Naive thymus-derived CD8-positive, alpha-beta T cell (primary cell): Measurements from ENCODE around the gene POLDIP3. TPM values are rescaled to one million over a fixed set of nuclear protein-coding genes. Genes with fewer than 3 reads are reported as not detected.
"Not testable (repeated sequence)": the region's sequence is repeated elsewhere in the genome, so short reads cannot be mapped to it uniquely, and the experiment has no call there.

Experiments
- ATAC-seq, 2 donors: fragments of 150-1000 bp; cut with Tn5 transposase in 1 of 2; sonication (Bioruptor Pico), chemical (Tn5 transposase) in 1 of 2; 1 replicate in 1 of 2; 2 replicates in 1 of 2; pipeline ENCODE4 v1.10.0; 2021; ENCODE audit warnings: mild to moderate bottlenecking in 2 of 2, moderate library complexity in 2 of 2
- POLR2A ChIA-PET: fragments of 350-600 bp; sonication (Branson Sonifier 250); formaldehyde crosslinking; loops from one replicate; lab custom pipeline; 2021; ENCODE audit warnings: antibody characterized with exemption; lab: Charles Lee
- DNase-seq, 10 donors: peaks; one replicate each; pipeline versions ENCODE4 v3.0.0 to v3.0.0-alpha.2; 2020 to 2022
- H3K27ac Mint-ChIP-seq, 10 donors: one replicate each; pipeline ENCODE4 v1.8.0; 2020 to 2022; ENCODE audit warnings: mild to moderate bottlenecking in 10 of 10, mixed read lengths in 10 of 10, moderate library complexity in 4 of 10, inconsistent platforms in 1 of 10
- H3K27me3 Mint-ChIP-seq, 5 donors: one replicate each; pipeline ENCODE4 v1.8.0; 2021 to 2022; ENCODE audit warnings: mixed read lengths in 5 of 5
- H3K36me3 Mint-ChIP-seq, 3 donors: one replicate each; pipeline ENCODE4 v1.8.0; 2020 to 2022; ENCODE audit warnings: mixed read lengths in 3 of 3, mild to moderate bottlenecking in 2 of 3, inconsistent platforms in 1 of 3
- H3K4me1 Mint-ChIP-seq, 4 donors: one replicate each; pipeline ENCODE4 v1.8.0; 2021 to 2022; ENCODE audit warnings: mixed read lengths in 4 of 4
- H3K4me3 Mint-ChIP-seq, 10 donors: one replicate each; pipeline ENCODE4 v1.8.0; 2020 to 2022; ENCODE audit warnings: mild to moderate bottlenecking in 10 of 10, mixed read lengths in 10 of 10, moderate library complexity in 6 of 10, inconsistent platforms in 1 of 10
- H3K9me3 Mint-ChIP-seq, 9 donors: one replicate each; pipeline ENCODE4 v1.8.0; 2020 to 2022; ENCODE audit warnings: mixed read lengths in 9 of 9, mild to moderate bottlenecking in 3 of 9, inconsistent platforms in 1 of 9, moderate library complexity in 1 of 9
- polyA plus RNA-seq, 3 donors: library from polyadenylated mRNA; unstranded; fragments of 300-500 nt; fragmentation: Illumina TruSeq; gene quantifications; one replicate each; pipeline ENCODE4 v1.2.3, GENCODE V29; 2021
- total RNA-seq, 8 experiments: library from RNA in 2 of 8; stranded (reverse) in 2 of 8; gene quantifications; one replicate each; pipeline ENCODE4 v1.2.3 and lab custom pipeline; 2021 to 2026

Gene POLDIP3
- total and polyA plus RNA-seq, 5 experiments from 2014 or later: 60.7 to 93.6 (median 81.1) TPM

- peak overlapping the region in 1 of 10 donors; percentile 55 for H3K27ac Mint-ChIP-seq
- no peak for DNase-seq
- no peak overlapping the region for H3K4me3 Mint-ChIP-seq
- peaks cover 5 to 12% (median 7%) of the 10 kb centered on the region in 4 donors for H3K4me1 Mint-ChIP-seq
- POLR2A ChIA-PET: no interaction called here
- no peak for ATAC-seq
- H3K9me3 Mint-ChIP-seq: no peaks in the 10 kb centered on the region
- no peaks in the 10 kb centered on the region for H3K36me3 Mint-ChIP-seq
- H3K27me3 Mint-ChIP-seq: no peaks in the 10 kb centered on the region
Observed at GRCh38 chr22:42561856-42562255, 52.8 kb downstream of the POLDIP3 start.

DNA sequence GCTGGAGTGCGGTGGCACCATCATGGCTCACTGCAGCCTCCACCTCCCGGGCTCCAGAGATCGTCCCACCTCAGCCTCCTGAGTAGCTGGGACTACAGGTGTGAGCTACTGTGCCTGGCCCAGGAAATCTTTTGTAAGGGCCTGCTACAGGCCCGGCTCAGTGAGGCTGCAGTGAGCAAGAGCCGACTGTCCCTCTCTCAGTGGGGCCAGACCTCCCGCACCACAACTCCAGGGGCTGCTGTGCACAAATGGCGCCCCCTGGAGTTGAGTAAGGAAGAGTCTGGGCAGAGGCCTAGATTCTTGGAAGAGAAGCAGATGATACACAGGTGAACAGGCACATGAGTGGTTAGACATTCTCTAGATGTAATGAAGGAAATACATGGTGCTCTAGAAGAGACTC lies 53.9 kb downstream of the POLDIP3 start:
- H3K4me1 Mint-ChIP-seq: peaks cover 5 to 12% (median 7%) of the 10 kb centered on the region in 4 donors
- peak overlapping the region in 3 of 10 donors; percentile 20 to 45 (median 29) for H3K27ac Mint-ChIP-seq
- POLR2A ChIA-PET: no interaction called here
- DNase-seq: no peak
- no peak overlapping the region for H3K4me3 Mint-ChIP-seq
- H3K9me3 Mint-ChIP-seq: no peaks in the 10 kb centered on the region
- no peaks in the 10 kb centered on the region for H3K36me3 Mint-ChIP-seq
- H3K27me3 Mint-ChIP-seq: no peaks in the 10 kb centered on the region
- peak in 1 of 2 donors; percentile 36 for ATAC-seq

GRCh38 chr22:42560381-42560780 lies 54.3 kb downstream of the POLDIP3 start:
- H3K36me3 Mint-ChIP-seq: no peaks in the 10 kb centered on the region
- ATAC-seq: no peak
- H3K4me3 Mint-ChIP-seq: no peak overlapping the region
- H3K9me3 Mint-ChIP-seq: no peaks in the 10 kb centered on the region
- H3K4me1 Mint-ChIP-seq: peaks cover 5 to 12% (median 7%) of the 10 kb centered on the region in 4 donors
- DNase-seq: no peak
- POLR2A ChIA-PET: no interaction called here
- H3K27me3 Mint-ChIP-seq: no peaks in the 10 kb centered on the region
- peak overlapping the region in 1 of 10 donors; percentile 45 for H3K27ac Mint-ChIP-seq

DNA sequence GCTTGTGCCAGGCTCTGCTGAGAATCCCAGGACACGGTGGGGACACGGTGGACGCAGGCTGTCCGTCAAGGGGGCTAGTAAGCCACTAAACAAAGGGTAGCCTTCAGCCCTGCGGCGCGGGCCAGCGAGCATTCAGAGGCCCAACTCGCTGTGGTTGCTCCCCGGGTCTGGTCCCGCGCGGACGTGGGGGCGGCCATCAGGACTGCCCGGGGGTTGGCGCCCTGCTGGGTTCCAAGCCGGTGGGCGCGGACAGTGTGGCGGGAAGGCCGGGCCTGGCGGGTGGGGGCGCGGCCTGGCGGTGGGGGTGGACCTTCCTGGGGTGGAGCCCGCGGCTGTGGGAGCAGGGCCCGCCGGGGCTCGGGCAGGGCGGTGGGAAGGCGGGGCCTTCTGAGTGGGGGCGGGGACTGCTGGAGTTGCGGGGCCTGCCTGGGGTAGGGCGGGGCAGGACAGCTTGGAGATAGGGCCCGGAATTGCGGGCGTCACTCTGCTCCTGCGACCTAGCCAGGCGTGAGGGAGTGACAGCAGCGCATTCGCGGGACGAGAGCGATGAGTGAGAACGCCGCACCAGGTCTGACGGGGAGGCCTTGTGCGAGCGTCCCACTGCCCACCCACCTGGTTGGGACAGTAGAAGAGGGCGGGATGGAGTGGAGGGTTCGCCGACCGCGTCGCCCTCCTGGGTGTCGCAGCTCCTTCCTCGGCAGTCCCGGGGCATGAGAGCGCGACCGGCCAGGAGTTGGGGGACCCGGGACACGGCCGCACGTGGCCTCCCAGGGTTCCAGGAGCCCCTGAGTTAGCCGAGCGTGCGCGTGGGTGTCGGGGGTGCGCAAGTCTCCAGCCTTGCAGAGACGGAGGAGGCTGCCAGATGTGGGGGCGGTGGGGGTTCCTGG lies 61.0 kb downstream of the POLDIP3 start, which contains the start of gene SERHL2:
Gene SERHL2 (plus strand): TSS at position 482 of the 887 bp plus-strand sequence. CDS start 65 bp downstream, at position 547.
- Mint-ChIP-seq H3K9me3 (no peaks in the 10 kb centered on the region), H3K4me3 (peak within 1 kb of the TSS; percentile 79 to 90 (median 84)), H3K4me1 (peaks cover 4 to 36% (median 15%) of the 10 kb centered on the region in 4 donors), H3K27ac (peak within 1 kb of the TSS in 9 of 10 donors; percentile 25 to 90 (median 62)), H3K27me3 (no peaks in the 10 kb centered on the region), H3K36me3 (no peaks in the 10 kb centered on the region)
- ATAC-seq: peak; percentile 96 to 97
- peak; percentile 75 to 92 (median 83) for DNase-seq
- POLR2A ChIA-PET: interaction anchor here (0.6 kb wide), 1 partner anchor 9 kb away, joined by 3 read pairs; no protein-coding TSS in a partner anchor

DNA sequence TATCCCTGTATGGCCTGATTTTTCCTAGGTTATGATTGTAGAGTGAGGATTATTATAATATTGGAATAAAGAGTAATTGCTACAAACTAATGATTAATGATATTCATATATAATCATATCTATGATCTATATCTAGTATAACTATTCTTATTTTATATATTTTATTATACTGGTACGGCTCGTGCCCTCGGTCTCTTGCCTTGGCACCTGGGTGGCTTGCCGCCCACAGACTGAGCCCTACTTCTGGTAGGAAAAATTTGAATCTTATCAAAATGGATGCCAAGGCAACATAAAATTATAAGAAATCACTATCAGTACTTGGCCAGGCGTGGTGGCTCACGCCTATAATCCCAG lies 62.4 kb downstream of the POLDIP3 start:
- H3K4me3 Mint-ChIP-seq: peak overlapping the region; percentile 52 to 88 (median 74)
- H3K4me1 Mint-ChIP-seq: peaks cover 4 to 36% (median 15%) of the 10 kb centered on the region in 4 donors
- peak overlapping the region in 4 of 10 donors; percentile 62 to 86 (median 82) for H3K27ac Mint-ChIP-seq
- H3K9me3 Mint-ChIP-seq, H3K36me3 Mint-ChIP-seq, ATAC-seq, DNase-seq, H3K27me3 Mint-ChIP-seq: not testable (repeated sequence)
- POLR2A ChIA-PET: interaction anchor here (0.6 kb wide), 1 partner anchor 598 kb away, joined by 4 read pairs; no protein-coding TSS in a partner anchor

DNA sequence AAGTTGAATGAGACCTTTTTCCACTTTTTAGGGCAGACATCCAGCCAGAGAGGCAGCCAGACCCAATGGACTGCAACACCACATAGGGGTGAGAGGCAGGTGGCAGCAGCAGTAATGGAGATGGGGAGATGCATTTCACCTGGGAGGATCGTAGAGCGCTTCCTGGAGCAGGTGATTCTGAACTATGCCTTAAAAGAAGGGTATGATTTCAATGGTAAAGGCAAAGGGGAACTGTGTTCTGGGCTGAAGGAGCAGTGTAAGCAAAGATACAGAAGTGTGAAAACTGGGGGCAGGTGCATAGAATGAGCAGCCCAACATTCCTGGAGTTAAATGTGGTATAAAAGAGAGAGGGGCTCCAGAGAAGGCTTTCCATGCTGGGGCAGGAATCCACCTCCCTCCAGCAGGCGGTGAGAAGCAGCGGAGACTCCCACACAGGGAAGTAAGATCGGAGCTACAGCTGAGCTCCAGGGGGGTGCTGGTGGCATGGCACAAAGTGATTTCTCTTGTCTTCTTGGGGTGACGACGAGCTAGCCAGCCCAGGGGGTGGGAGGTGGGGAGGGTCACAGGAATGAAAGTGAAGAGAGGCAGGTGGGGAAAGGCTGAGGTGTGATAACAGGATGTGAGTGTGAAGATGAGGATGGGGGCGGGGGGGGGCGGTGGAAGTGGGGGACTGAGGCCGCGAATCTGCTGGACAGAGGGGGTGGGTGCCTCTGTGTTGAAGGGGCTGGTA lies 65.2 kb downstream of the POLDIP3 start:
- no peak overlapping the region for H3K4me3 Mint-ChIP-seq
- H3K36me3 Mint-ChIP-seq: no peaks in the 10 kb centered on the region
- no peaks in the 10 kb centered on the region for H3K9me3 Mint-ChIP-seq
- DNase-seq: no peak
- POLR2A ChIA-PET: no interaction called here
- H3K27me3 Mint-ChIP-seq: no peaks in the 10 kb centered on the region
- H3K4me1 Mint-ChIP-seq: peaks cover 4 to 36% (median 15%) of the 10 kb centered on the region in 4 donors
- peak overlapping the region in 1 of 10 donors; percentile 86 for H3K27ac Mint-ChIP-seq
- ATAC-seq: no peak

DNA sequence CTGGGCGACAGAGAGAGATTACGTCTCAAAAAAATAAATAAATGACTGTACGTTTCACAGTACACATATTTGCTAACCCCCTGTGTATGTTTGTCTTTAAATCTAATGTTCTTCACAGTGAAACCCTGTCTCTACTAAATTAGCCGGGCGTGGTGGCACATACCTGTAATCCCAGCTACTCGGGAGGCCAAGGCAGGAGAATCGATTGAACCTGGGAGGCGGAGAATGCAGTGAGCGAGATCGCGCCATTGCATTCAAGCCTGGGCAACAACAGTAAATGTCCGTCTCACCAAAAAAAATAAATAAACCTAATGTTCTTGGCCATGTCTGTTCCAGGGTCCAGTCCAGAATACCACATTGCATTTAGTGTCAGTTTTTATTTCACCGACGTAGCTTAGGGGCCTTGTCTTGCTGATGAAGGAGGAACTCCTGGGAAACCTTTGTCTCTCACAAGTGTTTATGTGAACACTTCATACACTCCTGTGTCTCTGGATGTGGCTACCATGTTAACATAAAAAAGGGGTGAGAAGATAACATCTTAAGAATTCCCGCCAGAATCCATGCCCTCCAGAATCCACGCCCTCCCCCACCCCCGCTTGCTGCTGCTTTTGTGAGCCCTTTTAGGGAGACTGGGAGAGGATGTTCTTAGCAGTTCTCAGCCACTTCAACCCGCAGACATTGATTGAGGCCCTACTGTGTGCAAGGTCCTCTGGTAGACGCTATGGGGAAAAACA lies 65.9 kb downstream of the POLDIP3 start:
- Mint-ChIP-seq H3K4me3 (no peak overlapping the region), H3K9me3 (no peaks in the 10 kb centered on the region), H3K4me1 (peaks cover 4 to 33% (median 11%) of the 10 kb centered on the region in 4 donors), H3K27ac (peak overlapping the region in 1 of 10 donors; percentile 60), H3K36me3 (no peaks in the 10 kb centered on the region), H3K27me3 (no peaks in the 10 kb centered on the region)
- POLR2A ChIA-PET: no interaction called here
- ATAC-seq: no peak
- DNase-seq: no peak

GRCh38 chr22:42548126-42548525 lies 66.6 kb downstream of the POLDIP3 start:
- POLR2A ChIA-PET: interaction anchor here (0.6 kb wide), 1 partner anchor 68 kb away, joined by 3 read pairs; no protein-coding TSS in a partner anchor
- H3K27me3 Mint-ChIP-seq, DNase-seq, H3K27ac Mint-ChIP-seq, H3K36me3 Mint-ChIP-seq, H3K4me3 Mint-ChIP-seq, H3K9me3 Mint-ChIP-seq, ATAC-seq: not testable (repeated sequence)
- peaks cover 4 to 32% (median 8%) of the 10 kb centered on the region in 4 donors for H3K4me1 Mint-ChIP-seq

DNA sequence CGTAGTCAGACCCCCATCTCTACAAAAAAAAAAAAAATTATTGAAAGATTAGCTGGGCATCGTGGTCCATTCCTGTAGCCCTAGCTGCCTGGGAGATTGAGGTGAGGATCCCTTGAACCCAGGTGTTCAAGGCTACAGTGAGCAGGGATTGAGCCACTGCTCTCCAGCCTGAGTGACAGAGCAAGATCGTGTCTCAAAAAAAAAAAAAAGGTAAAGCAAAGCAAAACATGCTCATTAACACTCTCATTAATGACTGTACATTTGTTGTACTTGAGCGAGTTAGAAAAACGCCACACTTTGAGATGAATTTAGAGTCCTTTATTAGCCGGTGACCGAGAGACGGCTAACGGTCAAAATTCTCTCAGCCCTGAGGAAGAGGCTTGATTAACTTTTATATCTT lies 67.1 kb downstream of the POLDIP3 start:
- Mint-ChIP-seq H3K4me1 (peaks cover 4 to 28% (median 7%) of the 10 kb centered on the region in 4 donors), H3K27me3 (no peaks in the 10 kb centered on the region), H3K4me3 (no peak overlapping the region), H3K36me3 (no peaks in the 10 kb centered on the region), H3K9me3 (no peaks in the 10 kb centered on the region), H3K27ac (no peak overlapping the region)
- ATAC-seq (no peak), DNase-seq (no peak)
- POLR2A ChIA-PET: interaction anchor here (0.6 kb wide), 1 partner anchor 69 kb away, joined by 3 read pairs; no protein-coding TSS in a partner anchor

DNA sequence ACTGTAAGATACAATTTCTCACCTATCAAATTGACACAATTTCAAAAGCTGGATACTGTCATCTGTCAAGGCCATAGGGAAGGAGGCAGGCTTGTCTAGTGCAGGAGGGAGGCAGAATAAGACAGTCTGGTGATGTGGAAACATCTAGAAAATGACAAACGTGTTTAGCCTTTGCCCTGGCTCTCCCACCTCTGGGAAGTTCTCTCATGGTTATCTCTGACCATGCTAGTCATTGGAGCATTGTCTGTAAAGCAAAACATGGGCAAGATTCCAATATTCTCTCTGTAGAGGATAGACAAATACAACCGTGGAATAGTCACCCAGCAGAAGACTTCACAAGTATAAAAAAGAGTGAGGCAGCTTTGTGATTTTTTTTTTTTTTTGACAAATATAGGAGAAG lies 70.0 kb downstream of the POLDIP3 start:
- POLR2A ChIA-PET: interaction anchor here (0.7 kb wide), 1 partner anchor 1024 kb away, joined by 5 read pairs; no protein-coding TSS in a partner anchor
- Mint-ChIP-seq H3K9me3 (no peaks in the 10 kb centered on the region), H3K27me3 (no peaks in the 10 kb centered on the region), H3K27ac (no peak overlapping the region), H3K36me3 (no peaks in the 10 kb centered on the region), H3K4me1 (peaks cover 0 to 11% (median 0%) of the 10 kb centered on the region in 4 donors), H3K4me3 (no peak overlapping the region)
- no peak for ATAC-seq
- DNase-seq: no peak

- DNase-seq, H3K36me3 Mint-ChIP-seq, H3K27me3 Mint-ChIP-seq, H3K4me3 Mint-ChIP-seq, H3K27ac Mint-ChIP-seq, H3K9me3 Mint-ChIP-seq, POLR2A ChIA-PET: not testable (repeated sequence)
- H3K4me1 Mint-ChIP-seq: peaks cover 0 to 34% (median 0%) of the 10 kb centered on the region in 4 donors
- peak in 1 of 2 donors; percentile 33 for ATAC-seq
Observed at GRCh38 chr22:42539236-42539771, 75.4 kb downstream of the POLDIP3 start.
